NOMO-1 treated with dmso at 0.1 percent for 144 hours (cell line): ENCODE results near the gene RCE1.
"Not testable (repeated sequence)": the region's sequence is repeated elsewhere in the genome, so short reads cannot be mapped to it uniquely, and the experiment has no call there.

Source experiments
- DNase-seq: peaks from one replicate; lab custom pipeline; 2025; ENCODE audit not compliant: unreplicated experiment; lab: John Stamatoyannopoulos, UW

RCE1 gene, protein sequence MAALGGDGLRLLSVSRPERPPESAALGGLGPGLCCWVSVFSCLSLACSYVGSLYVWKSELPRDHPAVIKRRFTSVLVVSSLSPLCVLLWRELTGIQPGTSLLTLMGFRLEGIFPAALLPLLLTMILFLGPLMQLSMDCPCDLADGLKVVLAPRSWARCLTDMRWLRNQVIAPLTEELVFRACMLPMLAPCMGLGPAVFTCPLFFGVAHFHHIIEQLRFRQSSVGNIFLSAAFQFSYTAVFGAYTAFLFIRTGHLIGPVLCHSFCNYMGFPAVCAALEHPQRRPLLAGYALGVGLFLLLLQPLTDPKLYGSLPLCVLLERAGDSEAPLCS

DNA sequence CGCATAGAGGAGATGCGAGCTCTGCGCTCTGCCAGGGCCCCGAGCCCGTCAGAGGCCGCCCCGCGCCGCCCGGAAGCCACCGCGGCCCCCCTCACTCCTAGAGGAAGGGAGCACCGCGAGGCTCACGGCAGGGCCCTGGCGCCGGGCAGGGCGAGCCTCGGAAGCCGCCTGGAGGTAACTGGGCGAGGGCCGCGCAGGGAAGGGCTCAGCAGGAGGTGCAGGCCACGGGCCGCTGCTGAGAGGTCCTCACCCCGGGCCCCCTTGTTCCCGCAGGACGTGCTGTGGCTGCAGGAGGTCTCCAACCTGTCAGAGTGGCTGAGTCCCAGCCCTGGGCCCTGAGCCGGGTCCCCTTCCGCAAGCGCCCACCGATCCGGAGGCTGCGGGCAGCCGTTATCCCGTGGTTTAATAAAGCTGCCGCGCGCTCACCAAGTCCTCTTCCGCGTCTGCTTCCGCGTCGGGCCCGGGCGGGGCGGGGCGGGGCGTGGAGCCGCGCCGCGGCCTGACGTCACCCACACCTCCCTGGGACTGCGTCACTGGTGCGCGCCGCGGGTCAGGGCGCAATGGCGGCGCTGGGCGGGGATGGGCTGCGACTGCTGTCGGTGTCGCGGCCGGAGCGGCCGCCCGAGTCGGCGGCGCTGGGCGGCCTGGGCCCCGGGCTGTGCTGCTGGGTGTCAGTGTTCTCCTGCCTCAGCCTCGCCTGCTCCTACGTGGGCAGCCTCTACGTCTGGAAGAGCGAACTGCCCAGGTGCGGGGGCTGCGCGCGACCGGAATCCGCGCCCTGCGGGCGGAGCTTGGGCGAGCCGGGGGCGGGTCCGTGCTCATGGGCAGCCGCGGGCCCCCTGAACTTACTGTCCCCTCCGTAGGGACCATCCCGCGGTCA is at the start of gene RCE1:
TSS of gene RCE1 (plus strand) at position 546 of the 880 bp plus-strand sequence. CDS start at position 561, 15 bp downstream.
- DNase-seq = peak; percentile 83

- not testable (repeated sequence) for DNase-seq
These were observed 43.4 kb upstream of the RCE1 start for GRCh38 chr11:66799815-66800214.

DNA sequence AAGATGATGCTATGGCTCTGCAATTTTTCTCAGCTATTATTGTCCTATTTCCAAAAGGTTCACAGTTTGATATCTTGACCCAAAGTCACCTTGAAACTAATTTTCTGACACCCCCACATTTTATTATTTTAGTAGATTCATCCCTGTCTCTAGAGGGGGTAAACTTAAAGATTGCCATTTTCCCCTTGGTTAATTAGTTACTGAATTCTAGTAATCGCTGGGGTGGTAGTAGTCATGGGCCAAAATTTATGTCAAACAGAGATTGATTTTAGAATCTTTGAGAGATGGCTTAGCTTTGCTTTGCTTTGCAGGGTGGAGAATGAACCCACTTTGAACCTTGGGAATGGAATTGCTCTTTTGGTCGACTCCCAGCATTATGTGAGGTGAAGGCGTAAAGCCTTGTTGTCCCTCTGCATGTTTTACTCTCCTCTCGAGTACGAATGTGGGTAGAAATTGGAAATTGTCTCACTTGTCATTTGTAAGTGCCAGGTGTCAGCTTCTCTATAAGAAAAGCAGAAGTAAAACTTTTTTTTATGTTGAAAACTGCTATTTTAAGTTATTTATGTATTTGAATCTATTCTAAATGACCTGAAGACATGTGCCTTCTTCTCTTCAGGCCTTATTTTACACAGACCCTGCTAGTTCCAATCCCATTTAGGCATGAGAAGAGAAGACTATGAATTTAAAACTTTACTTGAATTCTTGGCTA is 42.4 kb upstream of the RCE1 start:
- no peak for DNase-seq

DNA sequence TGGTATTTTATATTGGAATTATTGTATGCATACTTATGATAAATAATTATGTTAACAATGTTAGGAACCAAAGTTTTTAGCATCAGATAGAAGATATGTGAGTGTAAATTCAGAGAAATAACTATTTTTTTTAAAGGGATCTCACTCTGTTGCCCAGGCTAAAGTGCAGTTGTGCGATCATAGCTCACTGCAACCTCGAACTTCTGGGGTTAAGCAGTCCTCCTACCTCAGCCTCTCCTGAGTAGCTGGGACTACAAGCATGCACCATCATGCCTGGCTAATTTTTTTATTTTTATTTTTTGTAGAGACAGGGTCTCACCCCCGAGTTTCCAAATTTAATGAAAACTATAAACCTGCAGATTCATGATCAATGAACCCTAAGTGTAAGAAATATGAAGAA is 33.6 kb upstream of the RCE1 start:
- DNase-seq = no peak

- DNase-seq = no peak
These were observed 32.6 kb upstream of the RCE1 start for GRCh38 chr11:66810576-66811185.

DNA sequence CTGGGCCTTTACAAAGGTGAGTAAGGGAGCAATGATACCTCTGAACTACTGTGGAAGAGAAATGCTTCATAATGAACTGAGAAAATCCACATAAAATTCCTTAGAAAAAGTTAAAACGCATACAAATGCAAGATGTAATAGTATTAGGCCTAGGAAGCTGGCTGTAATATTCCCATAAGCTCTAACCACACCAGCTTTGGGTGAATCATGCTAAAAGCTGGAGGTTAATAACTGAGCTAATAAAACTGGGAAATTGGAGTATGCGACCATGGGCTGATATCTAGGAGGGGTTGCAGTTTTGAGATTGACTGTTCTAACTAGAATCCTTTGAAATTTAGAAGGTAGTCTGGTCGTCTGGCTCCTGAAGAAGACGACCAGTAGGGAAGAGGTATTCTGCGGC is 28.6 kb upstream of the RCE1 start:
- DNase-seq = no peak

DNA sequence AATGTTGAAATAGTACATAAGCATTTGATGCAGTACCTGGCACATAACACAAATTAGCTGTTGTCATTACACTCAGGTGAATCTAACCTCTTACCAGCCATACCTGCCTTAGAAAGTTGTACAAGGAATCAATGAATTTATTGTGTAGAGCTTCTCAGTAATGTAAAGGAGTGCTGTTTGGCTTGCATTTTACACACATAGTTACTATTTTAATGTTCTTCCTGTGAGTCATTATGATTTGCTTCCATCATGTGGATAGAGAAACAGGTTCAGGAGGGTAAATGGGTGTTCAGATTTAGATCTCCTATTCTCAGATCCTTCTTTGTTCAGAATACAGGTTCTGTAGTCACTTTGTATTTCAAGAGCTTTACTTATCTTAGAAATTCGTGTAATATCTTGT is 27.6 kb upstream of the RCE1 start:
- no peak for DNase-seq

GRCh38 chr11:66818231-66818955 is 24.8 kb upstream of the RCE1 start:
- no peak for DNase-seq

GRCh38 chr11:66820381-66820780 is 22.9 kb upstream of the RCE1 start:
- no peak for DNase-seq

- no peak for DNase-seq
These were observed 22.3 kb upstream of the RCE1 start for GRCh38 chr11:66820901-66821300.

DNA sequence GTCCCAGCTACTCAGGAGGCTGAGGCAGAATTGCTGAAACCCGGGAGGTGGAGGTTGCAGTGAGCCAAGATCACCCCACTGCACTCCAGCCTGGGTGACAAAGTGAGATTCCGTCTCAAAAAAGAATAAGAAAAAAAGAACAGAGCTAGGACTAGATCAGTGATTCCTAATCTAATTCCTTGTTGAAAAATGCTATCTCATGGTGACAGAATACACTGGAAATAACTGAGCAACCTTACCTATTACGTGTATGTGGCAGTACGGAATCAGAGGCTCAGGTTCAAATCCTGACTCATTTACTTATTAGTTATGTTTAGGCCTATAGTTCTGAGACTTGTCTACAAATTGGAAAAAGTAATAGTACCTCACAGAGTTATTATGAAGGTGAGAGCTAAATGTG is 19.5 kb upstream of the RCE1 start:
- DNase-seq = no peak

GRCh38 chr11:66824573-66824972 is 18.7 kb upstream of the RCE1 start:
- not testable (repeated sequence) for DNase-seq

GRCh38 chr11:66834539-66834845 is 8.7 kb upstream of the RCE1 start:
- DNase-seq = no peak

DNA sequence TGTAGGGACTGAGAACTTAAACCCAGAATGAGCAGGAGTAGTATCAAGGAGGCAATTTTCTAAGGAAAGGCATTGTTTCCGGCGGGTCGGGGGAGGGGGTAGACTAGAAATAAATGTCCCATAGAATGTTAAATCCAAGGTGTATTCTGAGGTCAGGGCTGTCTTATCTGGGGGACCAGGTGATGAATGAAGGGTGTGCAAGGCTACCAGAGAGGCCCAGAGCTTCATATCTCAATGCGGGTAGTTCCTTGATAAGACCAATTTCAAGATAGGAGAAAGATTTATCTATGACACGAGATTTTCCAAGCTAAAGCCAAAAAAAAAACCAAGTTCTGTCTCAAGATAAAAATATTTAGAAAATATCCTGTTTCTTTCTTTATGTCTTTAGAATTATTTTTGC is 8.3 kb upstream of the RCE1 start:
- no peak for DNase-seq

GRCh38 chr11:66835768-66836405 is 7.4 kb upstream of the RCE1 start:
- no peak for DNase-seq

DNA sequence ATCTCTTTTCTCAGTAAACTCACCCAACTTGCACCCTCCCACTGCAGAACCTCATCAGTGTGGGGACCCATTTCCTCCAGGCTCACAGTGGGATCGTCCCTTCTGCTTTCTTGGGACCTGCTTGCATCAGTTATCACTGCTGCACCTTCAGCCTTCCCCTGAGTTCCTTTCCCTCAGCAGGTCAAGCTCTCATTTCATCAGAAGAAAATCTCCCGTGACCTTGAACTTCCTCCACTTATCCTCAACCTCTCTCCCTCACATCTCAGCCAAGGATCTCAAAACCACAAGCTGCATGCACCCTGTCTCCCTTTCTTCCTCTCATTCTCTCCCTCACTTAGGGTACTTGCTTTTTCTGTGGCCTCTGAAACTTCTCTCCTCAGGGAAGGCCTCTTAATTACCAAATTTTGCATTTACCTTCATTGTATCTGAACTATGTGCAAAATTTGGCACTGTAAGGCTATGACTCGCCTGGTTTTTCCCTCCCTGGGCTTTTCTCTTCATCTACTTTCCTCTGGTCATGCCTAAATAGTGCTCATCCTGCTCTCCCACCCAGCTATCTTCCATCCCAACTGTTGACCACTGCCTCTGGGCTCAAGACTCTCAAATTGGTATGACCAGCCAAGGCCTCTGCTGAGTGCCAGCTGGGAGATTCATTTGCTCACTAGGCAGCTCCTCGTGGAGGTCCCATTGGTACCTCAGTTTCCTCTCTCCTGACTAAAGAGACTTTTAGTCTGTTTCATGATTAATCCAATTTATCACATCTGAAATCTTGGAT is 2.7 kb upstream of the RCE1 start:
- no peak for DNase-seq

DNA sequence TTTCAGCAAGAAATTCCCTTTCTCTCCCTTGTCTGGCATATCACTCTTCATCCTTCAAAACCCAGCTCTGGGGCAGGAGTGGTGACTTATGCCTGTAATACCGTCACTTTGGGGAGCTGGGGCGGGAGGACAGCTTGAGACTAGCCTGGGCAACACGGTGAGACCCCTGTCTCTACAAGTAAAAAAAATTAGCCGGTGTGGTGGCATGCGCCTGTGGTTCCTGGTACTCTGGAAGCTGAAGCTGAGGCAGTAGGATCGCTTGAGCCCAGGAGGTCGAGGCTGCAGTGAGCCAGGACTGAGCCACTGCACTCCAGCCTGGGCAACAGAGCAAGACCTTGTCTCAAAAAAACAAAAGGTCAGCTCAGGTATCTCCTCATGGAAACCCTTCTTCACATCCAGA is 1.4 kb upstream of the RCE1 start:
- no peak for DNase-seq

DNA sequence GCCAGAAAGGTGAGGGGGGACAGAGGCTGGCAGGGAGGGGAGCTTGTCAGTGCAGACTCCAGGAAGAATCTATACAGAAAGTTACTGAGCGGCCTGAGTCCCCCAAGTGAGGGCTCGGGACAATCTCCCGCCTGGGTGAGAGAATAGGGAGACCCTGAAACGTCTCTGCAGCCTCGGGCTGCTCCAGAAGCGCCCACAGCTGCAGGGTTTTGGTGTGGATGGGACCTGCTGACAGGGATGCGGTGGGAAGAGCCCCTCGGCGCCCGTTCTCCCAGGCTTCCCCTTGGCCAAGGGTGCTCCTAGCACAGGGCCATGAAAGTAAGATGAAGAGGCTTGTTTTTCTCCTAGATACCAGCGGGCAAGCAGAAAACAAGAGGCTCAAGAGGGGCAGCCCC is 743 bp upstream of the RCE1 start:
- no peak for DNase-seq

DNA sequence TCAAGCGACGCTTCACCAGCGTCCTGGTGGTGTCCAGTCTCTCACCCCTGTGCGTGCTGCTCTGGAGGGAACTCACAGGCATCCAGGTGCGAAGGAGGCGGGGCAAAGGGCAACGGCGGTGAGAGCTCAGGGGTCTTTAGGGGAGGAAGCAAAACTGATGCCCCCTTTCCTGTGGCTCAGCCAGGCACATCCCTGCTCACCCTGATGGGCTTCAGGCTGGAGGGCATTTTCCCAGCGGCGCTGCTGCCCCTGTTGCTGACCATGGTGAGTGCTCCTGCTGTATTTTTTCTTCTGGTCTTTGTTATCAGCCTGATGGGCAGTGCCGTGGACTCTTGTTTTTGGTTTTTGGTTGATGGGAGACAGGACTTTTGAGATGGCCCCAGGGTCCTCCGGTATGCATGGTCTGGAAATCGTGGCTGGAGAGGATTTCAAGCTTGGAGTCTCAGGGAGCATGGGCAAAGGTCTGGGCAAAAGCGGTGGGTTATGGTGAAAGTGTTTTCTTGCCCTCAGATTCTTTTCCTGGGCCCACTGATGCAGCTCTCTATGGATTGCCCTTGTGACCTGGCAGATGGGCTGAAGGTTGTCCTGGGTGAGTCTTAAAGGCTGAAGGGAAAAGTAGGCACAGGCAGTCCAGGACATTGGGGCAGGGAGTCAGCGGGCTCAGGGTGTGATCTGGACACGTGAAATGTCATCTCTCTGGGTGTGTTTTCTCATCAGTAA is 695 bp downstream of the RCE1 start:
- DNase-seq = no peak
